Nephron progenitor cell (in vitro differentiated cells): ENCODE measurements around the gene RNF8.

Experiments
- DNase-seq: peaks from one replicate; pipeline ENCODE4 v3.0.0; 2021
- H3K27ac Mint-ChIP-seq: 2 replicates; pipeline ENCODE4 v1.8.0; 2021; ENCODE audit warnings: mild to moderate bottlenecking, moderate library complexity, mixed read lengths
- H3K27me3 Mint-ChIP-seq: 2 replicates; pipeline ENCODE4 v1.8.0; 2021; ENCODE audit warnings: mild to moderate bottlenecking, low read depth, mixed read lengths; ENCODE audit not compliant: poor library complexity
- H3K36me3 Mint-ChIP-seq: 2 replicates; pipeline ENCODE4 v1.8.0; 2021; ENCODE audit warnings: low read depth, mixed read lengths
- H3K4me1 Mint-ChIP-seq: 2 replicates; pipeline ENCODE4 v1.8.0; 2021; ENCODE audit warnings: mixed read lengths
- H3K4me3 Mint-ChIP-seq: 2 replicates; pipeline ENCODE4 v1.8.0; 2021; ENCODE audit warnings: mild to moderate bottlenecking, moderate library complexity, mixed read lengths
- H3K9me3 Mint-ChIP-seq: 2 replicates; pipeline ENCODE4 v1.8.0; 2021; ENCODE audit warnings: mild to moderate bottlenecking, moderate library complexity, mixed read lengths
- CTCF ChIP-seq: fragments of 200-600 bp; sonication (generic); IDR thresholded peaks from 2 replicates; pipeline ENCODE4 v1.5.0; 2021; ENCODE audit warnings: antibody characterized with exemption

Gene RNF8

DNA sequence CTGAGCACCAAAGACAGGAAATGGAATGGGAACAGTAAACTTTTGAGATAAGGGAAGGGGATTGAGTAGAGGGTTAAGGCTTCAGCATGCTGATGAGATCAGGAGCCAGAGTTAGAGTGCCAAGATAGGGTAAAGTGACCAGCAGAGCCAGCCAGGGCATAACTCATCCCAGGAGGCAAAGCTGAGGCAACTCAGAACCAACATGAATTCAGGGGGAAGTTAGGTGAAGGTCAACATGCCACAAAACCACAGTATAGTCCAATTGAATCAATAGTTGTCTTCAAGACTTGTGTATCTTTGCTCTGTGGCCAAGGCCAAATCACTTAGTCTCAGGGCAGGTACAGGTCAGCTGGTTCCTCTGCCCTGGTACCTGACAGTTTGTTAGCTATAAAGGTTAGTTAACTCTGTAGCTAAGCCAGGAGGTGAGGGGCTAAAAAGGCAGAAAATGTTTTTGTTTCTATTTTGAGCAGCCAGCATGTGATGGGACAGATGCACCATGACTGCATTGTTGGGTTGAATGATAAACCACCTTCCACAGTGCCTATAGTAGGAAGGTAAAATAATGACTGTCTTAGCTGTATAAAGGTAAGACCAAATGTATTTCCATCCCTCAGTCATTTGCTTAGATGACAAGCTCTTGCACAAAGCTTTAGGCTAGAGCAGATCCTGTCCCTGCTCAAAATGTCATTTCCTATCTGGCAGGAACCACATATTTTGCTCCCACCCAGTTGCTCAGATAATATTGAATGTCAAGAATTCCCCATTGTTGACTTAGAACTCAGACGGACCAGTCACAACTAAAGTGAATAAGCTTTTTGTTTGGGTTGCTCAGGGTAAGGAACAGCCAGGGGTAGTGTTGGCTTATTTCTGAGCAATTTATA is 15.8 kb downstream of the RNF8 start:
- H3K9me3 Mint-ChIP-seq, result no peaks in the 10 kb centered on the region
- no peak for TF ChIP-seq CTCF
- no peak overlapping the region for H3K27ac Mint-ChIP-seq
- no peaks in the 10 kb centered on the region for H3K27me3 Mint-ChIP-seq
- H3K4me3 Mint-ChIP-seq, result no peak overlapping the region
- DNase-seq, result no peak
- H3K36me3 Mint-ChIP-seq, result peaks cover 18% of the 10 kb centered on the region
- no peaks in the 10 kb centered on the region for H3K4me1 Mint-ChIP-seq

DNA sequence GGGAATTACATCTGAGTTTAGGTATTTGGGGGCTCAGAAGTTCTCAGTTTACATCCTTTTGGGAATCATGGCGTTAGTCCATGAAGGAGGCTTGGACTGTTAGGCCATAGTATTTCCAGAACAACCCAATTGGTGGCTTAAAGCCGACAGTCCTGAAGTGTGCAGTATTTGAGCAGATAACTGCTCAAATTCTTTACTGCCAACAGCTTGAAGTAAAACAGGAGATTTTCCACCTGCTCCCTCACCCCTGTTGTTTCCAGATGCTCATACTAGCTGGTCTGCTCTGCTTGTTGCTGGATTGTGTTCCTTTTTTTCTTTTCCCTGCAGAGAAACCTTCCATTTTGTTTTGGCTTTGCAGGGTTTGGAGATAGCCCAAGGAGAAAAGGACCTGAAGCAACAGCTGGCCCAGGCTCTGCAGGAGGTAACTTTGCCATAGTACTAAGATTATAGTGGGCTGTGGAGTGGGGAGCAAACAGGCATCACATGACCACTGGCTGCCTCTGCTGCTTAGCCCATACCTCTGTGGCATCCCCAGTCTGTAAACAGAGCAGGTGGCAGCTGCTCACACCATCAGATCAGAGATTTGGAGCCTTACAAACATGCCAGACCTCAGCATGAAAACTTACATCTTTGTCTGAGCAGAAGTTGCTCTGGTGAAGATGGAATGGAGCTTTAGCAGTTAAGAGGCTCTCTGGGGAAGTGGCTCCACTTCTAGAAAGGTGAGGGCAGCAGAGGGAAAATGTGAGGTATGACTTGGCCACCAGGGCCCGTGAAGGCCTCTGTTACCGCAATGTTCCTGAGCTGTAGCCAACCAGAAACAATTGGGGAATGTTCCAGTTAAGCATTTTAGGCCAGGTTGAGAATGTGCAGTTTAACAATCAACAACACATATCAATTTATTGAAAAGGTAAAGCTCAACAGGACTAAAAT is 17.6 kb downstream of the RNF8 start:
- no peak overlapping the region for H3K4me3 Mint-ChIP-seq
- no peak overlapping the region for H3K27ac Mint-ChIP-seq
- H3K9me3 Mint-ChIP-seq, result no peaks in the 10 kb centered on the region
- no peak for TF ChIP-seq CTCF
- DNase-seq, result no peak
- H3K27me3 Mint-ChIP-seq, result no peaks in the 10 kb centered on the region
- no peaks in the 10 kb centered on the region for H3K4me1 Mint-ChIP-seq
- peaks cover 31% of the 10 kb centered on the region for H3K36me3 Mint-ChIP-seq

DNA sequence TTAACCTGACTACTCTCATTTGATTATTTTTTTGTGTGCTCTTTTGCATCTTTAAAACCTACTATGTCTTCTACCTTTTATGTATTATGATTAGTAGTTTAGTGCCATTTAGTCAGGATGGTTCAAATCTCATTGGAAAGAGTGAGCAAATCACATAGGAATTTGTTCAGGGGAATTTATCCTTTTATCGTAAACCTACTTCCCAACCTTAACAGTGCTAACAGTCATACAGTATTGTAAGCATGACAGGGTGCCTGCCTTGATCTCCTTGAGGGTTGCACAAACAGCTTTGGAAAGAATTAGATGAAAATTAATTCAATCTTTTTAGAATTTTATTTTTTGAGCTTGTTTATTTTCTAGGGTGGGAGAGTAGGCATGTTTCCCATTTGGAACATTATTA is 18.3 kb downstream of the RNF8 start:
- Mint-ChIP-seq H3K4me3 (no peak overlapping the region), H3K9me3 (no peaks in the 10 kb centered on the region), H3K36me3 (peaks cover 34% of the 10 kb centered on the region), H3K27ac (no peak overlapping the region), H3K27me3 (no peaks in the 10 kb centered on the region), H3K4me1 (no peaks in the 10 kb centered on the region)
- TF ChIP-seq CTCF, result no peak
- no peak for DNase-seq

- peaks cover 41% of the 10 kb centered on the region for H3K36me3 Mint-ChIP-seq
- H3K4me3 Mint-ChIP-seq, result no peak overlapping the region
- H3K9me3 Mint-ChIP-seq, result no peaks in the 10 kb centered on the region
- no peak overlapping the region for H3K27ac Mint-ChIP-seq
- H3K4me1 Mint-ChIP-seq, result no peaks in the 10 kb centered on the region
- no peak for TF ChIP-seq CTCF
- DNase-seq, result no peak
- H3K27me3 Mint-ChIP-seq, result no peaks in the 10 kb centered on the region
Observed at GRCh38 chr6:37373822-37374471, 20.2 kb downstream of the RNF8 start.

DNA sequence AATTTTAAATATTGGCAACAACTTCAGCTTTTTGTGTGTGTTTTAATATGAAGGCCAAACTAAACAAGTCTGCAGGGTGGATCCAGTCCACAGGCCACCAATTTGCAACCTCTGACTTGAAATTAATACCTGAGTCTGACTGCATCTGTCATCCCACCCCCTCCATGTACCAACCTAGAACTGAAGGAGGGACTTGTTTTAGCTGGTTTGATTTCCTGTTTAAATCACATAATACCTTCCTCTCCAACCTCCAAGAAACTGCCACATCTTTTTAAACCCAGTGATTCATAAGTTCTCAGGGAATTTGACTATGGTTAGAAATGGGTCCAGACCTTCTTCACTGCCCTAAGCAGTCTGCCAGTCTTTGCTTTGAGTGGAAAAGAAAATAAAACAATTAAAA is 21.6 kb downstream of the RNF8 start:
- Mint-ChIP-seq H3K27me3 (no peaks in the 10 kb centered on the region), H3K27ac (no peak overlapping the region), H3K4me1 (no peaks in the 10 kb centered on the region), H3K9me3 (no peaks in the 10 kb centered on the region), H3K4me3 (no peak overlapping the region), H3K36me3 (peaks cover 41% of the 10 kb centered on the region)
- no peak for DNase-seq
- no peak for TF ChIP-seq CTCF
